ENCODE measurements around the gene NFATC2.

NFATC2 gene

DNA sequence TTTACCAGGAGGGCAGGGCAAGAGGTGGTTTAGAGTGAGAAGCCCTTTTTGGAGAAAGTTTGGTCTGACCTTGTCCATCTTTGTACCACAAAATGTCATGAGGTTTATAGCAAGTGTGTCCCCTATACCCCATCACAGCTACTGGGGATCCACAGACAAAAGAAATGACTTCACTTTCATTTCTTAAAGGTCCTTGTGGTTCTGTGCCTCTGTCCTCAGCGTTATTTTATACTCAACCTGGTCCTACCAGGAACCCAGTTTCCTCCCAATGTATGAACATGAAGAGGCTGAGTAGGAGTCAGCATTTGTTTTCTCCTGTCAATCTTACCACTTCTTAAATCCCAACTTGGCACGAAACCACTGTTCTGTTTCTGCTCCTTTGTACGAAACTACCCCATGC is 157.6 kb downstream of the NFATC2 start:
- H3K36me3 ChIP-seq (ENCODE audit: insufficient read depth, low read length) = no peaks in the 10 kb centered on the region
- H3K9me3 ChIP-seq (ENCODE audit: low read length) = no peaks in the 10 kb centered on the region
- H3K9ac ChIP-seq (ENCODE audit: low read length) = no peak overlapping the region
- H3K27ac ChIP-seq (ENCODE audit: low read depth, low read length) = no peak overlapping the region
- no peaks in the 10 kb centered on the region for H3K27me3 ChIP-seq (ENCODE audit: control insufficient read depth in 1 of 2, insufficient read depth in 2 of 2, low read length in 2 of 2)
- no peak overlapping the region for H3K4me3 ChIP-seq (ENCODE audit: low read depth in 1 of 2, low read length in 2 of 2)
- H3K4me1 ChIP-seq (ENCODE audit: insufficient read depth, low read length) = no peaks in the 10 kb centered on the region

DNA sequence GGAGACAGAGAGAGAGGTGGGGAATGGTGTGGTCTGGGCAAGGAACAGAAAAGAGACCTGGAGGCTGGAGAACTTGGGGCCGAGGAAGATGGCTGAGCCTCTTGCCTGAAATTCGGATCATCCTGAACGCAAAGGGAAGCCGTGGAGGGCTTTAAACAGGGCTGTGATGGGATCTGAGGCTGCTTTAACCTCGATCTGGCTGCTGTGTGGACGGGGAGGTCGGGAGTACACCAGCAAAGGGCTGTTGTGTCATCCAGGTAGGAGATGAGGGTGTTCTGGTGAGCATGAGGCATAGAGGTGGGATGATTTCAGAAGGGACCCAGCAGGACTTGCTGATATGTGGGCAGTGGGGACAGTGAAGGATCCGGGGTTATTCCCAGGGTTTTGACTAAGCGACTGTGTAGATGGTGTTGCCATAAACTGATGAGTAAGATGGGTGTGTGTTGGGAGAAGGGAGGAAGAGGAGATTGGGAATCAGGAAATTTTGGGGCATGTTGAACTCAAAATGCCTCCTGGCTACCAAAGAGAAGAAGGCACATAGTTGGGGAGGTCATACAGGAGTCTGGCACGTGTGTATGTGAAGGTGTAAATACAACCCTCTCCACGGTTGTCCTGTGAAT is 158.5 kb downstream of the NFATC2 start:
- H3K4me1 ChIP-seq (ENCODE audit: insufficient read depth, low read length) = no peaks in the 10 kb centered on the region
- no peak overlapping the region for H3K4me3 ChIP-seq (ENCODE audit: low read depth in 1 of 2, low read length in 2 of 2)
- no peaks in the 10 kb centered on the region for H3K27me3 ChIP-seq (ENCODE audit: control insufficient read depth in 1 of 2, insufficient read depth in 2 of 2, low read length in 2 of 2)
- no peak overlapping the region for H3K27ac ChIP-seq (ENCODE audit: low read depth, low read length)
- no peaks in the 10 kb centered on the region for H3K9me3 ChIP-seq (ENCODE audit: low read length)
- H3K36me3 ChIP-seq (ENCODE audit: insufficient read depth, low read length) = no peaks in the 10 kb centered on the region
- no peak overlapping the region for H3K9ac ChIP-seq (ENCODE audit: low read length)

DNA sequence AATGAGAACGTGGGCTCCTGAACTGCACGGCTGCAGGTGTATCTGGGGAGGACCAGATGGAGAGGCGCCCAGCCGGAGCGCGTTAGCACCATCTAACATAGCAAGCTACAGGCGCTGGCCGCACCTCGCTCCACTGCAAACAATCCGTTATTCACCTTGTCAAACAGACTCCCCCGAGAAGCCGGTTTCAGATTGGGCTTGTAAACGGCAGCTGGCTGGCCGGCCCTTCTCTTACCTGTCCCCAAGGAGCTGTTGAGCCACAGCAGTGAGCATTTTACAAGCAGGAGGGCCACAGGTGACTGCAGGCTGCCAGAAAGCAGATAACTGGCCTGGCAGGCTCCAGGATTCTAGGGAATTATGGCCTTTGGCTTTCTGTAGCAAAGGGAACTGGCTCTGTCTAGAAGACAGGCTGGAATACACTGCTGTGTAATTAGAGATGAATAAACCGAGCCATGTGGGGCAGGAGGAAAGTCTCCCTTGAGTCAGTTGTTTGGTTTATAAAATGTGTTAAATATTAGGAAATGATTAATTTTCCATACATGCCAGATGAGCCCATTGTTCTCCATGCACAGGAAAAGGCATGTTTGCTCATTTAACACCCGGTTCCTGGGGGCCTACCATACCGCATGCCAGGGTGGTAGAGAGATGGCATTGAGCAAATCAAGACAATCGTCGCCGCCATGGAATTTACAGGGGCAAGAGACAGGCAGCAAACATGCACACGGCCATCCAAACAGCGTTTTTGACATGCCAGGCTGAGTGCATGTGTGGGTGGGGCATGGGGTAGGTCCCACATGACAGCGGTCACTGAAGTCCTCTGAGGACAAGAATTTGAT is 159.3 kb downstream of the NFATC2 start:
- H3K9ac ChIP-seq (ENCODE audit: low read length) = no peak overlapping the region
- H3K4me3 ChIP-seq (ENCODE audit: low read depth in 1 of 2, low read length in 2 of 2) = no peak overlapping the region
- H3K4me1 ChIP-seq (ENCODE audit: insufficient read depth, low read length) = no peaks in the 10 kb centered on the region
- H3K36me3 ChIP-seq (ENCODE audit: insufficient read depth, low read length) = no peaks in the 10 kb centered on the region
- H3K27ac ChIP-seq (ENCODE audit: low read depth, low read length) = no peak overlapping the region
- no peaks in the 10 kb centered on the region for H3K27me3 ChIP-seq (ENCODE audit: control insufficient read depth in 1 of 2, insufficient read depth in 2 of 2, low read length in 2 of 2)
- no peaks in the 10 kb centered on the region for H3K9me3 ChIP-seq (ENCODE audit: low read length)

DNA sequence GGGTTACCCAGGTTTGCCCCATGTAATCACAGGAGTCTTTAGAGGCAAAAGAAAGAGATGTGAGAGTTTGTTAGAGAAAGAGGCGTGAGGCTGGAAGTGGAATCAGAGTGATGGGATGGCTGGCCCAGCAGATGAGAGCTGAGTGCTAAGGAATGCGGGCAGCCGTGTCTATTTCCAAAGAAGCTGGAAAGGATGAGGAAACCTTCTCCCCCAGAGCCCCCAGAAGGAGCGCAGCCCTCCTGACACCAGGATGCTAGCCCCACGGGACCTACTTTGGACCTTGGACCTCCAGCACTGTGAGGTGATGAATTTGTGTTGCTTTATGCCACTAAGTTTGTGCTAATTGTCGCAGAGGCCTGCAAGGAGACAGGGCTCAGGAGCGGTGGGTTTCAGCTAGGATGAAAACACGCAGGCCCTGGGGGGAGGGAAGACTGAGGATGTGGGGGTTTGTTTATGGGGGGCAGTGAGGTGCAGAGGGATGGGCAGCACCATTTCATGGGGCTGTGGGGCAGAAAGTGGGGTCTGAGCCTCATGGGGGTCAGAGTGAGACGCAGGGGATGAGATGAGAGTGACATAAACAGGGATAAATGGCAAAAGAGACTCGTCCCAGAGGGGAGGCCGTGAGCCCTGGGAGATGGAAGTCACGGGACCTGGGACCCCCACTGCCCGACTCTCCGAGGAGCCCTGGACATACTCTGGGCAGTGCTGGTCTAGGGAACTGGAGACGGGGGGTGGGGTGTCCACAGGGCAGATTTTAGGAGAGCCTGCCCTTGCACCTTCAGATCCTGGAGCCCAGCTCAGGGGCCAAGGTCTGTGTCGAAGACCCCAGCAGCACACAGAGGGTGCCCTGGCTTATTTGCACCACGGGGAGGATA is 160.2 kb downstream of the NFATC2 start:
- Histone ChIP-seq H3K36me3 (ENCODE audit: insufficient read depth, low read length) (no peaks in the 10 kb centered on the region), H3K27ac (ENCODE audit: low read depth, low read length) (no peak overlapping the region), H3K9me3 (ENCODE audit: low read length) (no peaks in the 10 kb centered on the region), H3K9ac (ENCODE audit: low read length) (no peak overlapping the region), H3K4me3 (ENCODE audit: low read depth in 1 of 2, low read length in 2 of 2) (no peak overlapping the region), H3K27me3 (ENCODE audit: control insufficient read depth in 1 of 2, insufficient read depth in 2 of 2, low read length in 2 of 2) (no peaks in the 10 kb centered on the region), H3K4me1 (ENCODE audit: insufficient read depth, low read length) (no peaks in the 10 kb centered on the region)

DNA sequence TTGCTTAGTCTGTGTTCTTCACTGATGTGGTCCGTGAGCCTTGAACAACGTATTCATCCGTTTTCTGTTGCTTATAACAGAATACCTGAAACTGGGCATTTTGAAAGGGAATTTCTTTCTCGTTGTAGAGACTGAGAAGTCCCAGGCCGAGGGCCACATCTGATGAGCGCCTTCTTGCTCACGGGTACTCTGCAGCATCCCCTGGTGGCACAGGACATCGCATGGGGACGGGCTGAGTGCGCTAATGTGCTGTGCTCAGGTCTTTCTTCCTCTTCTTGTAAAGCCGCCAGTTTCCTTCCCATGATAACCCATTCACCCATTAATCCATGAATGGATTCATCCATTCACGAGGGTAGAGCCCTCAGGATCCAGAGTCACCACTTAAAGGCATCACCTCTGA is 161.0 kb downstream of the NFATC2 start:
- Histone ChIP-seq H3K9me3 (ENCODE audit: low read length) (no peaks in the 10 kb centered on the region), H3K27ac (ENCODE audit: low read depth, low read length) (no peak overlapping the region)

DNA sequence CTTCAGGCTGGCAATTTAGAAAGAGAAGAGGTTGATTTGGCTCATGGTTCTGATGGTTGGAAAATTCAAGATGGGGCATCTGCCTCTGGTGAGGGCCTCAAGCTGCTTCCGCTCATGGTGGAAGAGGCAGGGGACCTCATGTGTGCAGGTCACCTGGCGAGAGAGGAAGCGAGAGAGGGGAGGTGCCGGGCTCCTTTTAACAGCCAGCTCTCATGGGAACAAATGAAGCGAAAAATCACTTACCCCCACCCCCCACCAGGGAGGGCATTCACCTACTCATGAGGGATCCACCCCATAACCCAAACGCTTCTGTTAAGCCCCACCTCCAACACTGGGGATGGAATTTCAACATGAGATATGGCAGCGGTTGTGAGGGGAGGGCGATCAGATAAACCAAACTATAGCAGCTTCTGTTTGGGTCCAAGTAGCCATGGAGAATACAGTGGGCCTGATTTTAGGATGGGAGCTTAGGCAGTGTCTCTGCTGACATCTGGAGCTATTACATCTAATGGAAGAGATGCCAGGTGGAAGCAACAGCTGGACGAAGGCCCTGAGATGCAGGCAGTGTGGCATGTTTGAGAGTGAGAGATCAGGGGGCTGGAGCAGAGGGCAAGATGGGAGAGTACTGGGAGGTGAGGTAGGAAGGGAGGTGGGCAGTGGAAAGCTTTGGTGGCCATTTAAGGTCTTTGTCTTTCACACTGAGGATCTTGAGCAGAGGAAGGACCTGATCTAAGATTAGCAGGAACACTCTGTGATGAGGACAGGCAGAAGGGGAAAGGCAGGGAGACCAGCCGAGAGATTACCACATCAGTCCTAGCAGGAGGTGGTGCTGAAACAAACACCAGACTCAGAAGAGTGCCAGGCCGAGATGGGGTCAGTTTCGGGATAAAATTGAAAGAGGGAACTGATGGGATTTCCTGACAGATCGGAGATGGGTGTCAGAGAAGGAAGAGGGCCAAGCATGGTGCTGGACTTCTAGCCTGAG is 161.8 kb downstream of the NFATC2 start:
- no peaks in the 10 kb centered on the region for H3K4me1 ChIP-seq (ENCODE audit: insufficient read depth, low read length)
- no peaks in the 10 kb centered on the region for H3K27me3 ChIP-seq (ENCODE audit: control insufficient read depth in 1 of 2, insufficient read depth in 2 of 2, low read length in 2 of 2)
- H3K27ac ChIP-seq (ENCODE audit: low read depth, low read length) = no peak overlapping the region
- H3K4me3 ChIP-seq (ENCODE audit: low read depth in 1 of 2, low read length in 2 of 2) = no peak overlapping the region
- H3K36me3 ChIP-seq (ENCODE audit: insufficient read depth, low read length) = no peaks in the 10 kb centered on the region
- H3K9ac ChIP-seq (ENCODE audit: low read length) = no peak overlapping the region
- no peaks in the 10 kb centered on the region for H3K9me3 ChIP-seq (ENCODE audit: low read length)

More for the DNA sequence above, 161.0 kb downstream of the NFATC2 start:
- no peak overlapping the region for H3K4me3 ChIP-seq (ENCODE audit: low read depth in 1 of 2, low read length in 2 of 2)
- no peaks in the 10 kb centered on the region for H3K27me3 ChIP-seq (ENCODE audit: control insufficient read depth in 1 of 2, insufficient read depth in 2 of 2, low read length in 2 of 2)
- no peaks in the 10 kb centered on the region for H3K36me3 ChIP-seq (ENCODE audit: insufficient read depth, low read length)
- no peaks in the 10 kb centered on the region for H3K4me1 ChIP-seq (ENCODE audit: insufficient read depth, low read length)
- H3K9ac ChIP-seq (ENCODE audit: low read length) = no peak overlapping the region

DNA sequence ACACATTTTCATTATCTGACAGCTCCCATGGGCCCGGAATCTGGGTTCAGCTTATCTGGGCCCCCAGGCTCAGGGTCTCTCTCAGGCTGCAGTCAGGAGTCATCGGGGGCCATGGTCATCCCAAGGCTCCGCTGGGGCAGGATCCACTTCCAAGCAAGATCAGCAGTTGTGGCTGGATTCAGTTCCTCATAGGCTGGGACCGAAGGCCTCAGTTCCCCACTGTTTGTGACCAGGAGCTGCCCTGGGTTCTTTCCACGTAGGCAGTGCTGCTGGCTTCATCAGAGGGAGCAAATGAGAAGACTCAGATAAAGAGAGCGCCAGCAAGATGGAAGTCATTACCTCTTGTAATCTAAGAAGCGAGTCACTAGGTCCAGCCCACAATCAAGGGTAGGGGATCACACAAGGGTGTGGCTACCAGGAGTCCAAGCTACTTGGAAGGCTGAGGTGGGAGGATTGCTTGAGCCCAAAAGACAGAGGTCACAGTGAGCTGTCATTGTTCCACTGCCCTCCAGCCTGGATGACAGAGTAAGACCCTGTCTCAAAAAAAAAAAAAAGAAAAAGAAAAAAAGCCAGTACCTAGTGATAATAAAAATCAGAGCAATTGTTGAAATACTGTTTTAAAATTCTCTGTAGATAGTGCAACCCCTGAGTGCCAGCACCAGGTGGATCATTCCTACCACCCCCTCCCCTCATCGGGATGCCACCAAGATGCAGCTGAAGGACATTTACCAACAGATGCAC is 162.7 kb downstream of the NFATC2 start:
- Histone ChIP-seq H3K9me3 (ENCODE audit: low read length) (no peaks in the 10 kb centered on the region), H3K36me3 (ENCODE audit: insufficient read depth, low read length) (no peaks in the 10 kb centered on the region), H3K27ac (ENCODE audit: low read depth, low read length) (no peak overlapping the region), H3K4me1 (ENCODE audit: insufficient read depth, low read length) (no peaks in the 10 kb centered on the region), H3K27me3 (ENCODE audit: control insufficient read depth in 1 of 2, insufficient read depth in 2 of 2, low read length in 2 of 2) (no peaks in the 10 kb centered on the region), H3K4me3 (ENCODE audit: low read depth in 1 of 2, low read length in 2 of 2) (no peak overlapping the region), H3K9ac (ENCODE audit: low read length) (no peak overlapping the region)

DNA sequence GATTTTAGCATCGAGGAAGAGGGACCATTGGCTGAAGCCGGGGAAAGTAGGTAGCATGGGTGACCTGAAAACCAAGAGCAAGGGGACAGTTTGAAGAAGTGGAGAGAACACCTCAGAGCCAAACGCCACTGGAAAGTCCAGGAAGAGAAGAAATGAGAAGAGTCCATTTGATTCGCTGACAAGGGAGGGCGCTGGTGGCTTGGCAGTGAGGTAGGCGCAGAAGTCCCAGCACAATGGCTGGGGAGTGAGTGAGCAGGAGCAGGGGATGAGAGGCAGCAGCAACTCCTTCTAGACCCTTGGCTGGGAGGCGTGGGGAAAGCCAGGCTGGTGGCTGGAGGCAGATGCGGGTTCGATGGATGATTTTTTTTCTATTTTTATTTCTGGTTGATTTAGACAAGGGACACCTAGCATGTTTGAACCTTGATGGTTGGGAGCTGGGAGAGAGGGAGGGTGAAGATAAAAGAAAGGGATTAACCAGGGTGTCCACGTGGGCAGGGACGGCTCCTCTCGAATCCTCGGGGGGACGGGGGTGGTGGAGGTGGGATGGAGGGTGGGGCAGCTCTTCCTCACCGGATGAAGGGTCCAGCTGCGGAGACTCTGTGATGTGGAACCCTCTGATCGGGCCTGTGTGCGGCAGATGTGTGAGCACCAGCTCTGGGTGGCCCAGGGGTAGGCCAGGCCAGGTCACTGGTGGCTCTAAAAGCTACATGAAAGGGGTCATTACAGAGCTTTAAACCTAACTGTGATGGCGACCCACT is 164.2 kb downstream of the NFATC2 start:
- Histone ChIP-seq H3K4me1 (ENCODE audit: insufficient read depth, low read length) (no peaks in the 10 kb centered on the region), H3K9ac (ENCODE audit: low read length) (no peak overlapping the region), H3K27me3 (ENCODE audit: control insufficient read depth in 1 of 2, insufficient read depth in 2 of 2, low read length in 2 of 2) (no peaks in the 10 kb centered on the region), H3K4me3 (ENCODE audit: low read depth in 1 of 2, low read length in 2 of 2) (no peak overlapping the region), H3K36me3 (ENCODE audit: insufficient read depth, low read length) (no peaks in the 10 kb centered on the region), H3K27ac (ENCODE audit: low read depth, low read length) (no peak overlapping the region), H3K9me3 (ENCODE audit: low read length) (no peaks in the 10 kb centered on the region)

DNA sequence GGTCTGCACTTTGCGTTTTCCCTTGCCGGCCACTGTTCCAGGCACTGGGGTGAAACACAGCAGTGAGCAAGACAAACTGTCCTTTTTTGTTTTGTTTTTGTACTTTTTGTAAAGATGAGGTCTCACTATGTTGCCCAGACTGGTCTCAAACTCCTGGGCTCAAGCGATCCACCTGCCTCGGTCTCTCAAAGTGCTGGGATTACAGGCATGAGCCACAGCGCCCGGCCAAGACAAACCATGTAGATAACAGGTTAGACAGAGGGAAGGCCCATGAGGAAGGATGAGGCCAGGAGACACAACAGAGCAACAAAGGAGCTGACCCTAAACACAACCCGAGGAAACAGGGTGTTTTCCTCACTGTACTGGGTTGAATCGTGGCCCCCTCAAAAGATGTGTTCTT is 165.4 kb downstream of the NFATC2 start:
- Histone ChIP-seq H3K4me1 (ENCODE audit: insufficient read depth, low read length) (no peaks in the 10 kb centered on the region), H3K9ac (ENCODE audit: low read length) (no peak overlapping the region), H3K4me3 (ENCODE audit: low read depth in 1 of 2, low read length in 2 of 2) (no peak overlapping the region), H3K9me3 (ENCODE audit: low read length) (no peaks in the 10 kb centered on the region), H3K36me3 (ENCODE audit: insufficient read depth, low read length) (no peaks in the 10 kb centered on the region), H3K27ac (ENCODE audit: low read depth, low read length) (no peak overlapping the region), H3K27me3 (ENCODE audit: control insufficient read depth in 1 of 2, insufficient read depth in 2 of 2, low read length in 2 of 2) (no peaks in the 10 kb centered on the region)

DNA sequence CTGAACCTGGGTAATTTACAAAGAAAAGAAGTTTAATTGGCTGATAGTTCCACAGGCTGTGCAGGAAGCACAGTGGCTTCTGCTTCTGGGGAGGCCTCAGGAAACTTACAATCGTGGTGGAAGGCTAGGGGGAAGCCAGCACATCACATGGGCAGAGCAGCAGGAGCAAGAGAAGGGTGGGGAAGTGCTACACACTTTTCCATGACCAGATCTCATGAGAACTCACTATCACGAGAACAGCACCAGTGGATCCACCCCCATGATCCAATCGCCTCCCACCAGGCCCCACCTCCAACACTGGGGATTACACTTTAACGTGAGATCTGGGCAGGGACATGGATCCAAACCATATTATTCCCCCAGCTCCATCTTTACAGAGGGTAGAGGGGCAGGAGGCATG is 166.4 kb downstream of the NFATC2 start:
- no peak overlapping the region for H3K4me3 ChIP-seq (ENCODE audit: low read depth in 1 of 2, low read length in 2 of 2)
- no peaks in the 10 kb centered on the region for H3K36me3 ChIP-seq (ENCODE audit: insufficient read depth, low read length)
- H3K9ac ChIP-seq (ENCODE audit: low read length) = no peak overlapping the region
- H3K27me3 ChIP-seq (ENCODE audit: control insufficient read depth in 1 of 2, insufficient read depth in 2 of 2, low read length in 2 of 2) = no peaks in the 10 kb centered on the region
- H3K27ac ChIP-seq (ENCODE audit: low read depth, low read length) = no peak overlapping the region
- no peaks in the 10 kb centered on the region for H3K4me1 ChIP-seq (ENCODE audit: insufficient read depth, low read length)
- H3K9me3 ChIP-seq (ENCODE audit: low read length) = no peaks in the 10 kb centered on the region

All from muscle layer of colon (tissue), 2 donors.